ENCODE results near the gene TPD52L3.

The TPD52L3 gene

DNA sequence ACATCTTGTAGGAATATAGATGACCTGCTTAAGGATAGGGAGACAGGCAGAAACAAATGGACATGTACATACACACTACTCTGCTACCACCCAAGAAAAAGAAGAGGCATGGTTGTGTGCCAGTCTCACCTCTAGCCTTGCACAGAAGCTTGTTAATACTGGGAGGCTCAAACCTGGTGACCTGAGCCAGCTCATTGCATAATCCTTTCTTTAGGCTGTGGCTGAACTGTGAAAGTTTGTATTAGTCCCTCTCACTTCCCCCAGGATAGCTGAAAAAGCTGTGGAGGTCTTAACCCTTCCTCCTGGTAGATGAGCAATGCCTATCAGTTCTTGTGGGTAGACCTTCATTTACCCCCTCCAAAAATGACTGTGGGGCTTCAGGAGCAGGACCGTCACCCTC lies 28.7 kb downstream of the TPD52L3 start:
- in situ Hi-C loops (cut with HindIII; ENCODE audit: low pct_unique_long_range_greater_than_20kb, low sequenced_read_pairs) = no loop called here
- TF ChIP-seq JUND (IDR thresholded peaks at IDR 0.05; ENCODE audit: low read depth) = no peak
- DNase-seq (ENCODE audit: low read depth in 1 of 2, low spot score in 1 of 2) = no peak

- DNase-seq (ENCODE audit: low read depth in 1 of 2, low spot score in 1 of 2) = no peak
- TF ChIP-seq JUND (IDR thresholded peaks at IDR 0.05; ENCODE audit: low read depth) = no peak
- in situ Hi-C loops (cut with HindIII; ENCODE audit: low pct_unique_long_range_greater_than_20kb, low sequenced_read_pairs) = no loop called here
Measured at GRCh38 chr9:6367128-6367890, 39.1 kb downstream of the TPD52L3 start.

DNA sequence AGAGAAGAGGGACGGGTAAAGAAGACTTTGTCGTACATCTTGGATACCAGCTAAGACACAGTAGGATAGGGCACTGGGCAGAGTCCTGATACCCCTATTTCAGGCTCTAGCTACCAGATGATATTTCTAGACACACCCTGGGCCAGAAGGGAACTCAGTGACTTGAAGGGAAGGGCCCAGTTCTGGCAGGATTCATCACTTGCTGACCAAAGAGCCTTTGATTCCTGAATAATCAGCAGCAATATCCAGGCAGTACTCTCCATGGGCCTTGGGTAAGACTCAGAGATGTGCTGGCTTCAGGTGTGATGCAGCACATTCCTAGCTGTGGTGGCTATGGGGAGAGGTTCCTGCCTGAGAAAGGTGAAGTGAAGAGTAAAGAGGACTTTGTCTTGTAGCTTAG lies 40.7 kb downstream of the TPD52L3 start:
- in situ Hi-C loops (cut with HindIII; ENCODE audit: low pct_unique_long_range_greater_than_20kb, low sequenced_read_pairs) = no loop called here
- DNase-seq (ENCODE audit: low read depth in 1 of 2, low spot score in 1 of 2) = no peak
- TF ChIP-seq JUND (IDR thresholded peaks at IDR 0.05; ENCODE audit: low read depth) = no peak

Measured in T47D (cell line).